Brain pericyte (primary cell): ENCODE data around the gene CRADD.
"Not testable (repeated sequence)": the region's sequence is repeated elsewhere in the genome, so short reads cannot be mapped to it uniquely, and the experiment has no call there.

ENCODE experiments used
- DNase-seq: peaks from one replicate; pipeline ENCODE4 v3.0.0-alpha.2; 2012; ENCODE audit warnings: low read depth, low spot score

CRADD gene

GRCh38 chr12:93677195-93678064 lies at the start of gene CRADD:
CRADD (plus strand) TSS chr12:93677375.
- peak; percentile 94 for DNase-seq

- DNase-seq: no peak
Observed at GRCh38 chr12:93632383-93632782, 44.8 kb upstream of the CRADD start.

GRCh38 chr12:93634416-93634815 lies 42.8 kb upstream of the CRADD start:
- DNase-seq: peak; percentile 11

- no peak for DNase-seq
Observed at GRCh38 chr12:93636708-93637107, 40.5 kb upstream of the CRADD start.

- DNase-seq: no peak
Observed at GRCh38 chr12:93638095-93638494, 39.1 kb upstream of the CRADD start.

GRCh38 chr12:93638954-93639353 lies 38.2 kb upstream of the CRADD start:
- DNase-seq: no peak

GRCh38 chr12:93639406-93639805 lies 37.8 kb upstream of the CRADD start:
- DNase-seq: no peak

- DNase-seq: not testable (repeated sequence)
Observed at GRCh38 chr12:93641380-93641779, 35.8 kb upstream of the CRADD start.

GRCh38 chr12:93642751-93643150 lies 34.4 kb upstream of the CRADD start:
- no peak for DNase-seq

- DNase-seq: no peak
Observed at GRCh38 chr12:93645702-93646101, 31.5 kb upstream of the CRADD start.

- DNase-seq: no peak
Observed at GRCh38 chr12:93650626-93651025, 26.5 kb upstream of the CRADD start.

GRCh38 chr12:93653079-93653478 lies 24.1 kb upstream of the CRADD start:
- DNase-seq: no peak

GRCh38 chr12:93653712-93654111 lies 23.5 kb upstream of the CRADD start:
- DNase-seq: no peak

GRCh38 chr12:93654421-93654820 lies 22.8 kb upstream of the CRADD start:
- no peak for DNase-seq

- DNase-seq: no peak
Observed at GRCh38 chr12:93657071-93657470, 20.1 kb upstream of the CRADD start.

- no peak for DNase-seq
Observed at GRCh38 chr12:93661021-93661420, 16.2 kb upstream of the CRADD start.

GRCh38 chr12:93663006-93663728 lies 14.0 kb upstream of the CRADD start:
- no peak for DNase-seq

GRCh38 chr12:93663729-93664084 lies 13.5 kb upstream of the CRADD start:
- no peak for DNase-seq

- DNase-seq: no peak
Observed at GRCh38 chr12:93664573-93665138, 12.5 kb upstream of the CRADD start.

- no peak for DNase-seq
Observed at GRCh38 chr12:93667672-93668071, 9.5 kb upstream of the CRADD start.

- DNase-seq: no peak
Observed at GRCh38 chr12:93668919-93669418, 8.2 kb upstream of the CRADD start.

GRCh38 chr12:93669452-93669851 lies 7.7 kb upstream of the CRADD start:
- no peak for DNase-seq
